GM11168 (cell line): Measurements from ENCODE around the gene MORN1.
"Not testable (repeated sequence)": the region's sequence is repeated elsewhere in the genome, so short reads cannot be mapped to it uniquely, and the experiment has no call there.

Experiments used
- in situ Hi-C: fragments of 300-500 bp; cut with MboI; formaldehyde crosslinking; loops from one replicate; pipeline ENCODE4 v1.12.0; 2022; ENCODE audit warnings: low sequenced_read_pairs; ENCODE audit not compliant: unreplicated experiment

The MORN1 gene

GRCh38 chr1:2327841-2328240, 63.5 kb downstream of the MORN1 start:
- in situ Hi-C loops: no loop called here

- in situ Hi-C loops: not testable (repeated sequence)
Measured at GRCh38 chr1:2327162-2327561, 64.2 kb downstream of the MORN1 start.

GRCh38 chr1:2326524-2326923, 64.8 kb downstream of the MORN1 start:
- in situ Hi-C loops: no loop called here

- in situ Hi-C loops: loop anchor here (25.0 kb wide), 1 partner anchor 112 kb away; no protein-coding TSS in a partner anchor
Measured at GRCh38 chr1:2324553-2325366, 66.6 kb downstream of the MORN1 start.

- in situ Hi-C loops: loop anchor here (25.0 kb wide), 1 partner anchor 111 kb away; no protein-coding TSS in a partner anchor
Measured at GRCh38 chr1:2323451-2323974, 67.8 kb downstream of the MORN1 start.

- in situ Hi-C loops: loop anchor here (25.0 kb wide), 1 partner anchor 110 kb away; no protein-coding TSS in a partner anchor
Measured at GRCh38 chr1:2322581-2323211, 68.7 kb downstream of the MORN1 start.

- in situ Hi-C loops: loop anchor here (25.0 kb wide), 1 partner anchor 110 kb away; no protein-coding TSS in a partner anchor
Measured at GRCh38 chr1:2322065-2322571, 69.2 kb downstream of the MORN1 start.

GRCh38 chr1:2320760-2321667, 70.3 kb downstream of the MORN1 start:
- in situ Hi-C loops: loop anchor here (25.0 kb wide), 1 partner anchor 109 kb away; no protein-coding TSS in a partner anchor

- in situ Hi-C loops: loop anchor here (25.0 kb wide), 1 partner anchor 108 kb away; no protein-coding TSS in a partner anchor
Measured at GRCh38 chr1:2320006-2320405, 71.3 kb downstream of the MORN1 start.

GRCh38 chr1:2319291-2319690, 72.1 kb downstream of the MORN1 start:
- in situ Hi-C loops: loop anchor here (25.0 kb wide), 1 partner anchor 107 kb away; no protein-coding TSS in a partner anchor

- in situ Hi-C loops: loop anchor here (25.0 kb wide), 1 partner anchor 106 kb away; no protein-coding TSS in a partner anchor
Measured at GRCh38 chr1:2318314-2319278, 72.8 kb downstream of the MORN1 start.

GRCh38 chr1:2317230-2318065, 73.9 kb downstream of the MORN1 start:
- in situ Hi-C loops: loop anchor here (25.0 kb wide), 1 partner anchor 105 kb away; no protein-coding TSS in a partner anchor

- in situ Hi-C loops: loop anchor here (25.0 kb wide), 1 partner anchor 104 kb away; no protein-coding TSS in a partner anchor
Measured at GRCh38 chr1:2316451-2316961, 74.8 kb downstream of the MORN1 start.

- in situ Hi-C loops: loop anchor here (25.0 kb wide), 1 partner anchor 104 kb away; no protein-coding TSS in a partner anchor
Measured at GRCh38 chr1:2315674-2316450, 75.5 kb downstream of the MORN1 start.

- in situ Hi-C loops: loop anchor here (25.0 kb wide), 1 partner anchor 103 kb away; no protein-coding TSS in a partner anchor
Measured at GRCh38 chr1:2314803-2315673, 76.3 kb downstream of the MORN1 start.
